Stimulated activated CD8-positive, alpha-beta memory T cell treated with anti-CD3 and anti-CD28 coated beads, Interleukin-15, amount 100 ng/mL, for 4 hours (primary cell): Measurements from ENCODE around the gene IL1RAPL2.

Experiments
- DNase-seq, 2 donors: peaks; one replicate each; pipeline ENCODE4 v3.0.0-alpha.2; 2020; ENCODE audit warnings: low read depth in 2 of 2

The IL1RAPL2 gene

DNA sequence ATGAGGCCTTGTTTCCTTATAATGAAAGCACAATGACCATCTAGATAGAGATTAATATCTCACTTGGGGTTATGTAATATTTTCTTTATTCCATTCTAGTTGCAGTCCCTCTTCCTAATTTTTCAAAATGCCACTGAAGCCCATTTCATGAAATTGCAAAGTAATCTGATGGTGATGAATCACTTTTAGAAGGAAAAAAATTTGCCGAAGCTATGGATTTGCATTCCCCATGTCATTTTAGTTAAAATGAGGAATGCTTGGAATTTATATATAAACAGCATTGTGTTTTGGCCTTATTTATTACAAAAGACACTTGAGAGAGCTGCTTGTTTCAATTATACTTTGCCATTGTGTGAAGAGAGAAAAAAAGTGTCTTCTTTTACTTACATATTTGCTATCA lies 896.2 kb downstream of the IL1RAPL2 start:
- no peak for DNase-seq

DNA sequence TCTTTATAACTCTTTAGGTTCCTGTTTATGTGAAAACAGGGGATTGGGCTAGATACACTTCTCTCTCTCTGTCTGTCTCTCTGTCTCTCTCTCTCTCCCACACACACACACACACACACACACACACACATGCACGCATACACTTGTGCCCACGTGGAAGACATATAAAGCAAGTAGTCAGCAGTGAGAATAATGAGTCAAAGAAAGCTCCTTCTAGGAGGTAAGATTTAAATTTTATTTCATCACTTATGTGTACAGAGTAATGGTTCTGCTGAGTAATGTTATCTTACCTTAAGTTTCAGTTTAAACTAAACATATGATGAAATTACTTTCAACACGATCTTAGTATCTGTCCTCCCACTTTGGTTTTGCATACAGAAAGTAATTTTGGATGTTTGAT lies 897.5 kb downstream of the IL1RAPL2 start:
- DNase-seq, result no peak

DNA sequence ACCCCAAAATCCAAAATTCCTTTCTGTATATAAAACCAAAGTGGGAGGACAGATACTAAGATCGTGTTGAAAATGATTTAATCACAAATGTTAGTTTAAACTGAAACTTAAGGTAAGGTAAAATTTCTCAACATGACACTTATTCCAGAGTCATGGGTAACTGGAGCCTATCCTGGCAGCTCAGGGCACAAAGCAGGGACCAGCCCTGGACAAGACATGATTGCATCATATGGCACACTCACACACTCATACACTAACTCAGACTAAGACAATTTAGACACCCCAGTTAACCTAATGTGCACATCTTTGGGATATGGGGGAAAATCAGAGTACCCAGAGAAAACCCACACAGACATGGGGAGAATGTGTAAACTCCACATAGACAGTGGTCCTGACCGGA lies 898.6 kb downstream of the IL1RAPL2 start:
- DNase-seq, result no peak

GRCh38 chrX:105468741-105469140 lies 902.7 kb downstream of the IL1RAPL2 start:
- no peak for DNase-seq

GRCh38 chrX:105471597-105471996 lies 905.6 kb downstream of the IL1RAPL2 start:
- no peak for DNase-seq

DNA sequence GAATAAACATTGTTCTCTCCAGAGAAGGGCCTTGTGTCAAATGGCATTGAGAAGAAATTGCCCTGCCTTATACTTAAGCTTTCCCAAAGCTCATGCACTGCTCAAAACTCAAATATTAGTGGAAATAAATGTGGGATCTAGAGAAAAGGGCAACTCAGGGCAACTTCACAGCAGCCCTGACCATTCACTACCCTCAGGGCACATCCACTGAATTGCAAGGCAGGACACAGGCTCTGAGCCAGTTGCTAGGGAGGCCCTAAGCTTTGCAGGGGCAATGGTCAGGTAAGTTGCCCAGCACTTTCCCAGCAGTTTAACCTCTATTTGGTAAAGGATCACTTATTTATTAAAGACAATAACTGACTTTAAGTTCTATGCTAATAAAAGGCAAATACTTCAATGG lies 909.8 kb downstream of the IL1RAPL2 start:
- DNase-seq, result no peak

GRCh38 chrX:105477351-105477750 lies 911.4 kb downstream of the IL1RAPL2 start:
- no peak for DNase-seq

DNA sequence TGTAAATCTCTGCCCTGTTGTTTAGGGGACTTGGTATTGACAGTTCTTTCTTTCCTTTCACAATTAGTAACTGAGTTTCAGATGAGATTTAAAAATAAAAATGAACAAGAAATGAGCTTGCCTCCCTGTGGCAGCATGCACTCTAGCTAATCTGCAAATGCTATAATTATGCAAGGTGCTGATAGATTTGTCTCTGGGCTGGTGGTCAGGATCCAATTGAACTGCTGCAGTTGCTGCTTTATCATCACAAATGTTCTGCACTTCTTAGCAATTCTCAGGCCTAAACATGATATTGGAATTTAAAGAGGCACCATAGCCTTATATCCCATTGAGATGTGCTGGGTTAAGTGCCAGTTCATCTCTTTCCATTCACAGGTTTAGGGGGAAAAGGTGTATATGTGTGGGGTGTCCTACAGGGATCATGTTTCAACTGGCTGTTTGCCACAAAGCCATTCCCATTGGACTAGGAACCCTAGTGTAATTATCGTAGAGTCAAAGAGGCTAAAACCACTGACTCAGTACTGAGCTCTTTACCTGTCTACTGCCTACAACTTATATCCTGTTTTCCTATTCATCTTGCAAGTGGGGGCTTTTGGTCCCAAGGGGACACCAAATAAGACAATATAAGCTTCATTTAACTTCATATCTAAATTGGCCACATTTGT lies 914.8 kb downstream of the IL1RAPL2 start:
- DNase-seq, result no peak

DNA sequence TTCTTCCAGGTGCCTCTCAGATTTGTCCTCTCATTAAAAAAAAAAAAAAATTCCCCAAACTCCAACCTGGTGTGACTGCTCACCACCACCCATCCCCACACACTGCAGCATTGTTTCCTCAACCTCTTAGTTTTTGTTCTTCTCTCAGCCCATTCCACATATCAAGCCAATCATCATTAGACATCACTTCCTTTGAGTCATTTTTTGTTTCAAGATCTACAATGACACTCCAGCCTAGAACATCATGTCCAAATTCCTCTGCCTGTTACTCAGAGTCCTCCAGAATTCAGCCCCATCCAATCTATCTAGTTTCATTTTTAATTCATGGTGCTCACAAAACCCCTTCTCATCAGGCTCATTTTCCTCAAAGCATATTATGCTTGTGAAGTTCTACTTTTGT lies 917.0 kb downstream of the IL1RAPL2 start:
- no peak for DNase-seq

- no peak for DNase-seq
Observed at GRCh38 chrX:105488716-105489115, 922.7 kb downstream of the IL1RAPL2 start.

GRCh38 chrX:105495376-105495775 lies 929.4 kb downstream of the IL1RAPL2 start:
- no peak for DNase-seq

DNA sequence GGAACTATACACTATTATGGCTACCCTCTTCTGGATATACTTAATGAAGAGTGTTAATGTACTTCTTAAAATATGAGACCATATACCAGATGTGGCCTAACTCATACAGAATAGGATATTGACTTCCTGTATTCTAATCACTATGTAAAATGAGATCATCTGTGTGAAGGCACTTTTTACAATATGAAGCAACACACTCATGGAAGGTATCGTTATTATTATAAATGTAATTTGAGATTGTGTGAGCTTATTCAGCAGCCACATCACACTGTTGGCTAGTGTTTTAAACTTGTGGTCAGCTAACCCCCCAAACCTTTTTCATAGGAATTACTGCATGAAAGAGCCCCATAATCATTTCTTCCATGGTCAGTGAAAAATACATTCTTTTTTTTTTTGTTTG lies 936.3 kb downstream of the IL1RAPL2 start:
- no peak for DNase-seq

DNA sequence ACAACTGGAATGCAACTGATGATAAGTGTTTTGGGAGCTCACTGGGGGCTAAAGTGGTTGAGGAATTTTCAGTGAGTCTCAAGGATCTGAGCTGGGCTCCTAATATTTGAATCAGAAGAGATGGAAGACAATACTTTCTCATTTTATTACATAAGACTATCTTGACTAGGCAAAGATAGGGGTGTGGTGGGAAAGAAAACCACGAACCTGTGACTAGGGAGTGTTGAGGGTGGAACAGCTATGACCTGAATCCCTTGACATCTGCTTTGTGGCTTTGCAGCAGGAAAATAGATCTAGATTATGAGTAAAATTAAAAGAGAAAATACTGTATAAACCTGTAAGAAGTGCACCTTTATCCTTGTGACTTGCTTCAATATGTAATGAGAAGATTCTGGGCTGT lies 949.6 kb downstream of the IL1RAPL2 start:
- no peak for DNase-seq

GRCh38 chrX:105526431-105526830 lies 960.4 kb downstream of the IL1RAPL2 start:
- no peak for DNase-seq

DNA sequence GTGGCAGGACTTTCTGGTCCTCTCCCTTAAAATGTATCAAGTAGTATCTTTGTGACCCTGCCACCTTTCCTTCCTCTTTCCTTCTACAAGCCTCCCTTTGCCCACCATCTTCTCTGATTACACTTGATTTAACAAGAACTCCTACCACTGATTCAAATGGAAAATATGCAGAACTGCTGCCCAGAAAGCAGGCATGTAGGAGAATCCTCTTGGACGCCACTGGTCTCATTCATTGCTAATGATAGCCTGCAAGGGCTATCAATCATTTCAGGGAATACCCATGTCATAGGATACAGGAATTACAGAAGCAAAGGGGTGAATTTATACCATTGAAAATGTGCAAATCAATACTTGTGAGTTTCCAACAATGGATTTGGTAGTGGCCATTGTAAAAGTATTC lies 961.8 kb downstream of the IL1RAPL2 start:
- DNase-seq, result no peak

DNA sequence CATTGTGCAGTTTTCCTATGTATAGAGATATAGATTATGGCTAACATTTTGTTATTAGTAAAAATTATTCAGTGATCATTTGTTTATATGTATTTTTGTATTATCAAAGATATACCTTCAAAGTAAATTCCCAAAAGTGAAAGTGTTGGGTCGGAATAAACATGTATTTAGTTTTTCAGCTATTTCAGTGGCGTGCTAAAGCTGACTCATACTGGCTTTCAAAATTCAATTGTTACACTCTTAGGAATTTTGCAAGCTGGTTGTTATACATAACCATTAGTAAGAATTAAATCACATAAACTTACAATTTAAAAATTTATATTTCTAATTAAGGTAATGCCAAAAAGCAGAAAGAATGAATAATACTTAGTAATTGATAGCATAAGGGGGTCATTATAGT lies 968.0 kb downstream of the IL1RAPL2 start:
- no peak for DNase-seq

DNA sequence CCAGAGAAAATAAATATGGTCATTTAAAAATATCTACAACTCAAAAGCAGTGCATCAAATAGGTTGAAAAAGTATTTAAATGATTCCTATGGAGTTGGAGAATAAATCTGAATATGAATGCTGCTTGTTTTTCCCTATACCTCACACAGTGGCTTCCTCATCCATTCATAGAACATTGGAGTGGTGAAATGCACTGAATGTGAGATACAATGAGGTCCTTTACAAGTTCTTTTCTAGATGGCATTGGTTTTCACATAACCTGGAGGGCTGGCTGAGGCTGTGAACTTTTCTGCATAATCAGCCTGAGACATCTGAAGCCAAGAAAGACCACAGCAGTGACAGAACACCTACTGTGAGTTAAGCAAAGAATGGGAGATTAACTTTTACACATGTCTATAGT lies 977.3 kb downstream of the IL1RAPL2 start:
- DNase-seq, result no peak

- DNase-seq, result no peak
Observed at GRCh38 chrX:105550043-105550663, 984.2 kb downstream of the IL1RAPL2 start.

GRCh38 chrX:105552395-105552794 lies 986.4 kb downstream of the IL1RAPL2 start:
- no peak for DNase-seq

- DNase-seq, result no peak
Observed at GRCh38 chrX:105553118-105553517, 987.1 kb downstream of the IL1RAPL2 start.

GRCh38 chrX:105564501-105564900 lies 998.5 kb downstream of the IL1RAPL2 start:
- no peak for DNase-seq

- DNase-seq, result no peak
Observed at GRCh38 chrX:105565856-105566255, 999.9 kb downstream of the IL1RAPL2 start.

DNA sequence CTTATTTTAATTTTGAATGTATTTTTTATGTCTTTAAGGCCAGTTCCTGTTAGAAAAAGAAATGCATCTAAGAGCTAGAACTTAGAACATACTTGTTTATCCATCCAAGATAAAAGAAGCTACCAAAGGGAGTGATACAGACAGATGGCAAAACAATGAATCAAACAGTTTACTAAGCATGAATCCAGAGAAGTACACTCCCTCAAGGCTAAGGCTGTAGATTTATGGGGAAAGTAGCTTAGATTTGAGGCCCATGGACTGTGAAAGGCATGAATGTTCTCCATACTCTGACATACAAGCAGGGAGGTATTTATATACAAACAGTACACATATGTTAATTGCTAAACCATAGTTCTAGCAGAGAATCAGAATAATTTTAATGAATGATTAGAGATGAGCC lies 1001.1 kb downstream of the IL1RAPL2 start:
- no peak for DNase-seq

- DNase-seq, result no peak
Observed at GRCh38 chrX:105608745-105609144, 1042.7 kb downstream of the IL1RAPL2 start.
